ENCODE results near the gene TMEM151B.

The TMEM151B gene

GRCh38 chr6:44260451-44261297 is 9.6 kb upstream of the TMEM151B start:
- in situ Hi-C loops (cut with MboI; ENCODE audit: low sequenced_read_pairs, unreplicated experiment) = no loop called here
- no peak for TF ChIP-seq CTCF (IDR thresholded peaks at IDR 0.05; ENCODE audit: borderline replicate concordance, control extremely low read depth, extremely low read depth, insufficient read depth, missing control alignments)
- DNase-seq (ENCODE audit: low spot score) = peak; percentile 75

- in situ Hi-C loops (cut with MboI; ENCODE audit: low sequenced_read_pairs, unreplicated experiment) = no loop called here
- no peak for TF ChIP-seq CTCF (IDR thresholded peaks at IDR 0.05; ENCODE audit: borderline replicate concordance, control extremely low read depth, extremely low read depth, insufficient read depth, missing control alignments)
Observed at GRCh38 chr6:44261581-44261980, 8.7 kb upstream of the TMEM151B start.

GRCh38 chr6:44262467-44263353 is 7.5 kb upstream of the TMEM151B start:
- no peak for TF ChIP-seq CTCF (IDR thresholded peaks at IDR 0.05; ENCODE audit: borderline replicate concordance, control extremely low read depth, extremely low read depth, insufficient read depth, missing control alignments)
- in situ Hi-C loops (cut with MboI; ENCODE audit: low sequenced_read_pairs, unreplicated experiment) = no loop called here
- no peak for DNase-seq (ENCODE audit: low spot score)

More at GRCh38 chr6:44261581-44261980, 8.7 kb upstream of the TMEM151B start:
- DNase-seq (ENCODE audit: low spot score) = no peak

- in situ Hi-C loops (cut with MboI; ENCODE audit: low sequenced_read_pairs, unreplicated experiment) = no loop called here
- no peak for TF ChIP-seq CTCF (IDR thresholded peaks at IDR 0.05; ENCODE audit: borderline replicate concordance, control extremely low read depth, extremely low read depth, insufficient read depth, missing control alignments)
- DNase-seq (ENCODE audit: low spot score) = peak; percentile 73
Observed at GRCh38 chr6:44263354-44264100, 6.7 kb upstream of the TMEM151B start.

GRCh38 chr6:44264154-44265006 is 5.9 kb upstream of the TMEM151B start:
- peak; percentile 70 for DNase-seq (ENCODE audit: low spot score)
- TF ChIP-seq CTCF (IDR thresholded peaks at IDR 0.05; ENCODE audit: borderline replicate concordance, control extremely low read depth, extremely low read depth, insufficient read depth, missing control alignments) = no peak
- in situ Hi-C loops (cut with MboI; ENCODE audit: low sequenced_read_pairs, unreplicated experiment) = no loop called here

Measured in GM13976 (cell line).